H9 (cell line): ENCODE results near the gene RANBP9. TPM values are rescaled to one million over a fixed set of nuclear protein-coding genes. Genes with fewer than 3 reads are reported as not detected.

Experiments used
- DNase-seq: peaks from one replicate; pipeline ENCODE4 v3.0.0-alpha.2; 2017
- H2AFZ ChIP-seq: one replicate; pipeline ENCODE4 v1.6.1; 2013; ENCODE audit warnings: mild to moderate bottlenecking, low read length, control low read depth, moderate library complexity
- H2AK5ac ChIP-seq: 2 replicates; pipeline ENCODE4 v1.6.1; 2013; ENCODE audit warnings: low read length, control low read depth, mixed read lengths; ENCODE audit not compliant: insufficient read length
- H2BK120ac ChIP-seq: one replicate; pipeline ENCODE4 v1.6.1; 2013; ENCODE audit warnings: low read depth, mild to moderate bottlenecking, low read length, control low read depth, inconsistent platforms; ENCODE audit not compliant: poor library complexity, severe bottlenecking
- H2BK12ac ChIP-seq: 2 replicates; pipeline ENCODE4 v1.6.1; 2013; ENCODE audit warnings: low read length, control low read depth, mixed read lengths, low read depth; ENCODE audit not compliant: insufficient read length
- H2BK15ac ChIP-seq: 2 replicates; pipeline ENCODE4 v1.6.1; 2013; ENCODE audit warnings: low read depth, low read length, control low read depth
- H2BK20ac ChIP-seq: one replicate; pipeline ENCODE4 v1.6.1; 2013; ENCODE audit warnings: low read depth, mild to moderate bottlenecking, low read length, control low read depth, inconsistent platforms; ENCODE audit not compliant: poor library complexity, severe bottlenecking
- H2BK5ac ChIP-seq: 2 replicates; pipeline ENCODE4 v1.6.1; 2013; ENCODE audit warnings: low read length, control low read depth, mixed read lengths; ENCODE audit not compliant: insufficient read length
- H3K14ac ChIP-seq: 2 replicates; pipeline ENCODE4 v1.6.1; 2013; ENCODE audit warnings: low read length, control low read depth; ENCODE audit not compliant: insufficient read depth
- H3K18ac ChIP-seq: 2 replicates; pipeline ENCODE4 v1.6.1; 2013; ENCODE audit warnings: low read depth, mild to moderate bottlenecking, mixed read lengths, low read length, control low read depth; ENCODE audit not compliant: insufficient read length
- H3K23ac ChIP-seq: 2 replicates; pipeline ENCODE4 v1.6.1; 2013; ENCODE audit warnings: low read length, control low read depth, mixed read lengths, low read depth; ENCODE audit not compliant: insufficient read length
- H3K23me2 ChIP-seq: 2 replicates; pipeline ENCODE4 v1.6.1; 2013; ENCODE audit warnings: low read depth, mild to moderate bottlenecking, mixed read lengths, low read length, control low read depth; ENCODE audit not compliant: insufficient read length, poor library complexity, severe bottlenecking
- H3K27ac ChIP-seq: 2 replicates; pipeline ENCODE4 v1.5.1; 2013; ENCODE audit warnings: low read length, control low read depth, mixed read lengths, low read depth; ENCODE audit not compliant: insufficient read length
- H3K27me3 ChIP-seq: 2 replicates; pipeline ENCODE4 v1.6.1; 2013; ENCODE audit warnings: low read length, control low read depth, inconsistent platforms; ENCODE audit not compliant: insufficient read depth
- H3K4ac ChIP-seq: 2 replicates; pipeline ENCODE4 v1.6.1; 2013; ENCODE audit warnings: low read depth, mild to moderate bottlenecking, control low read depth, inconsistent platforms, low read length, moderate library complexity
- H3K4me1 ChIP-seq: 2 replicates; pipeline ENCODE4 v1.6.1; 2013; ENCODE audit warnings: low read length, control low read depth, inconsistent platforms; ENCODE audit not compliant: insufficient read depth
- H3K4me2 ChIP-seq: 2 replicates; pipeline ENCODE4 v1.6.1; 2013; ENCODE audit warnings: low read length, control low read depth, mixed read lengths; ENCODE audit not compliant: insufficient read length, insufficient read depth
- H3K56ac ChIP-seq: 2 replicates; pipeline ENCODE4 v1.6.1; 2013; ENCODE audit warnings: low read depth, mild to moderate bottlenecking, mixed read lengths, low read length, control low read depth; ENCODE audit not compliant: insufficient read length
- H3K79me1 ChIP-seq: 2 replicates; pipeline ENCODE4 v1.6.1; 2013; ENCODE audit warnings: low read depth, mild to moderate bottlenecking, moderate library complexity, low read length, control low read depth, inconsistent platforms; ENCODE audit not compliant: insufficient read depth, poor library complexity, severe bottlenecking
- H3K79me2 ChIP-seq: 2 replicates; pipeline ENCODE4 v1.6.1; 2013; ENCODE audit warnings: low read length, control low read depth, inconsistent platforms; ENCODE audit not compliant: insufficient read depth
- H3K9ac ChIP-seq: 2 replicates; pipeline ENCODE4 v1.6.1; 2013; ENCODE audit warnings: low read length, control low read depth, mixed read lengths; ENCODE audit not compliant: insufficient read length; ENCODE audit errors: extremely low read depth
- H3K9me3 ChIP-seq: one replicate; pipeline ENCODE4 v1.6.1; 2013; ENCODE audit warnings: low read depth, low read length, inconsistent platforms; ENCODE audit not compliant: control insufficient read depth
- H3T11ph ChIP-seq: one replicate; pipeline ENCODE4 v1.6.1; 2013; ENCODE audit warnings: mild to moderate bottlenecking, low read length, control low read depth, inconsistent platforms
- H4K20me1 ChIP-seq: one replicate; pipeline ENCODE4 v1.6.1; 2013; ENCODE audit not compliant: control insufficient read depth, insufficient read length, insufficient read depth
- H4K5ac ChIP-seq: 2 replicates; pipeline ENCODE4 v1.6.1; 2013; ENCODE audit warnings: low read depth, mild to moderate bottlenecking, mixed read lengths, low read length, control low read depth; ENCODE audit not compliant: insufficient read length
- H4K8ac ChIP-seq: replicated peaks from 2 replicates; pipeline ENCODE4 v1.6.1; 2013; ENCODE audit warnings: low read length, control low read depth, mixed read lengths, low read depth; ENCODE audit not compliant: insufficient read length
- H4K91ac ChIP-seq: 2 replicates; pipeline ENCODE4 v1.6.1; 2013; ENCODE audit warnings: low read depth, mild to moderate bottlenecking, moderate library complexity, mixed read lengths, low read length, control low read depth; ENCODE audit not compliant: insufficient read length
- H3K27ac Mint-ChIP-seq, 3 experiments: 2 replicates in 2 of 3; 3 replicates in 1 of 3; pipeline ENCODE4 v1.8.0; 2020 to 2021; ENCODE audit warnings: mixed read lengths in 3 of 3, mild to moderate bottlenecking in 1 of 3, moderate library complexity in 1 of 3
- H3K27me3 Mint-ChIP-seq: 2 replicates; pipeline ENCODE4 v1.8.0; 2021; ENCODE audit warnings: low read depth, mild to moderate bottlenecking, moderate library complexity, mixed read lengths
- H3K36me3 Mint-ChIP-seq, 3 experiments: 2 replicates in 2 of 3; 3 replicates in 1 of 3; pipeline ENCODE4 v1.8.0; 2020 to 2021; ENCODE audit warnings: low read depth in 3 of 3, mixed read lengths in 3 of 3; ENCODE audit not compliant: insufficient read depth in 1 of 3
- H3K4me1 Mint-ChIP-seq, 2 experiments: 2 replicates each; pipeline ENCODE4 v1.8.0; 2020; ENCODE audit warnings: mixed read lengths in 2 of 2
- H3K4me3 Mint-ChIP-seq, 2 experiments: 2 replicates in 1 of 2; 3 replicates in 1 of 2; pipeline ENCODE4 v1.8.0; 2020 to 2021; ENCODE audit warnings: mild to moderate bottlenecking in 2 of 2, mixed read lengths in 2 of 2, moderate library complexity in 1 of 2
- H3K9me3 Mint-ChIP-seq, 2 experiments: 2 replicates in 1 of 2; 3 replicates in 1 of 2; pipeline ENCODE4 v1.8.0; 2020; ENCODE audit warnings: mild to moderate bottlenecking in 2 of 2, mixed read lengths in 2 of 2, moderate library complexity in 1 of 2
- CTCF ChIP-seq: fragments of 200-600 bp; sonication (generic); conservative IDR thresholded peaks from 3 replicates; pipeline ENCODE4 v1.8.0; 2021; ENCODE audit warnings: antibody characterized with exemption, mild to moderate bottlenecking
- WGBS: extraction: QIAGEN DNeasy Blood & Tissue Kit; methylation state at CpG from one replicate; pipeline ENCODE4 v1.1.7; 2013; ENCODE audit warnings: missing lambda C conversion rate, low lambda C conversion rate, mixed read lengths; ENCODE audit not compliant: insufficient read length; ENCODE audit errors: extremely low coverage; 5-methylcytosine and 5-hydroxymethylcytosine counted together
- total RNA-seq: library from RNA; stranded (reverse); gene quantifications from 2 replicates; pipeline ENCODE4 v1.2.1, GENCODE V29; 2021

The RANBP9 gene
- total RNA-seq, 1 experiment from 2014 or later = 37.2 TPM

- Histone ChIP-seq H4K20me1 (no peaks in the 10 kb centered on the region), H3K23ac (no peak overlapping the region), H3K9ac (no peak overlapping the region), H4K91ac (no peak overlapping the region), H3K79me1 (no peaks in the 10 kb centered on the region), H4K8ac (no peak overlapping the region), H3K56ac (no peak overlapping the region), H2BK15ac (no peak overlapping the region), H3K27me3 (no peaks in the 10 kb centered on the region), H3K79me2 (no peaks in the 10 kb centered on the region; the same call in 1 of the 2 replicates), H4K5ac (no peak overlapping the region), H3K18ac (no peak overlapping the region), H2BK120ac (no peak overlapping the region), H2AFZ (no peak overlapping the region), H3K9me3 (no peaks in the 10 kb centered on the region), H3T11ph (no peak overlapping the region), H3K4me1 (no peaks in the 10 kb centered on the region), H3K27ac (no peak overlapping the region), H3K23me2 (peaks cover 11% of the 10 kb centered on the region), H3K14ac (no peak overlapping the region), H2BK12ac (no peak overlapping the region), H2BK5ac (no peak overlapping the region), H3K4ac (no peak overlapping the region), H3K4me2 (no peak overlapping the region), H2AK5ac (no peak overlapping the region), H2BK20ac (no peak overlapping the region)
- no peak for DNase-seq
- WGBS = no CpG with 5 or more reads among the region's 3 CpGs
- H3K36me3 Mint-ChIP-seq = peaks cover 5 to 17% (median 14%) of the 10 kb centered on the region in 3 experiments; a peak in 6 of 7 replicates
- H3K4me3 Mint-ChIP-seq = peak overlapping the region; percentile 6 to 56; a peak in 3 of 5 replicates
- H3K27ac Mint-ChIP-seq = no peak overlapping the region
- peaks cover 7% of the 10 kb centered on the region in 2 experiments; a peak in 3 of 5 replicates for H3K9me3 Mint-ChIP-seq
- no peaks in the 10 kb centered on the region for H3K27me3 Mint-ChIP-seq
- peaks cover 25 to 28% of the 10 kb centered on the region in 2 experiments for H3K4me1 Mint-ChIP-seq
- no peak for TF ChIP-seq CTCF
Measured at GRCh38 chr6:13576017-13576416, 135.6 kb downstream of the RANBP9 start.
